HepG2 (cell line): ENCODE data around the gene CLDN11. TPM values are rescaled to one million over a fixed set of nuclear protein-coding genes. Genes with fewer than 3 reads are reported as not detected.

Experiments used
- ATAC-seq: fragments of 200-7000 bp; cut with Tn5 transposase; 3 replicates; pipeline ENCODE4 v1.9.1; 2020; ENCODE audit warnings: mild to moderate bottlenecking, moderate library complexity
- BruUV-seq: library from RNA; stranded (reverse); fragments of 400-500 nt; replicated peaks from 2 replicates; lab custom pipeline; 2021; lab: Mats Ljungman, UMichigan
- CTCF ChIA-PET: fragments of 300-600 bp; formaldehyde crosslinking; extraction: SDS; loops from one replicate; lab custom pipeline; 2021; ENCODE audit warnings: low total read pairs, inconsistent platforms, low intra/inter-chr PET ratio; lab: Yijun Ruan, JAX
- POLR2A ChIA-PET: fragments of 350-600 bp; sonication (Branson Sonifier 250); formaldehyde crosslinking; loops from one replicate; lab custom pipeline; 2020; ENCODE audit warnings: antibody characterized with exemption, inconsistent platforms; lab: Yijun Ruan, JAX
- DNase-seq: peaks from one replicate; pipeline ENCODE4 v3.0.0-alpha.2; 2015; ENCODE audit warnings: low spot score
- FAIRE-seq: peaks from 3 replicates; lab custom pipeline; 2011; peaks lifted over from hg19 to GRCh38; lab: Jason Lieb, UNC
- H2AFZ ChIP-seq: one replicate; pipeline ENCODE4 v1.6.1; 2011; ENCODE audit warnings: low read length, inconsistent platforms
- H3K27ac ChIP-seq: fragments of 300-600 bp; 3 replicates; pipeline ENCODE4 v1.8.0; 2011; ENCODE audit warnings: mixed run types, mild to moderate bottlenecking, mixed read lengths, low read length, inconsistent platforms; ENCODE audit not compliant: insufficient read depth; ENCODE audit errors: extremely low read length
- H3K27me3 ChIP-seq, 2 experiments: fragments of 200-600 bp in 1 of 2; 2 replicates in 1 of 2; 3 replicates in 1 of 2; pipeline versions ENCODE4 v1.6.0 to v1.8.0; 2011; ENCODE audit warnings: low read length in 2 of 2, mild to moderate bottlenecking in 2 of 2, moderate library complexity in 2 of 2, inconsistent platforms in 1 of 2; ENCODE audit not compliant: insufficient read depth in 2 of 2, control insufficient read depth in 1 of 2
- H3K36me3 ChIP-seq, 2 experiments: fragments of 200-600 bp in 1 of 2; replicated peaks in 1 of 2; 2 replicates in 1 of 2; 3 replicates in 1 of 2; pipeline versions ENCODE4 v1.5.1 to v1.8.0; 2011; ENCODE audit warnings: low read length in 2 of 2, inconsistent platforms in 1 of 2; ENCODE audit not compliant: insufficient read depth in 2 of 2, control insufficient read depth in 1 of 2
- H3K4me1 ChIP-seq: 2 replicates; pipeline ENCODE4 v1.5.1; 2012; ENCODE audit warnings: low read length, inconsistent platforms; ENCODE audit not compliant: insufficient read depth
- H3K4me2 ChIP-seq: 2 replicates; pipeline ENCODE4 v1.6.0; 2011; ENCODE audit warnings: low read depth, low read length, inconsistent platforms
- H3K4me3 ChIP-seq, 3 experiments: fragments of 200-600 bp in 1 of 3; sonication (generic), shearing (Covaris generic) in 1 of 3; replicated peaks in 1 of 3; 2 replicates each; pipeline ENCODE4 v1.5.1; 2011 to 2016; ENCODE audit warnings: low read length in 3 of 3, inconsistent platforms in 2 of 3, low read depth in 2 of 3, mild to moderate bottlenecking in 2 of 3, control low read depth in 1 of 3, mixed read lengths in 1 of 3; ENCODE audit not compliant: insufficient read depth in 1 of 3
- H3K79me2 ChIP-seq: one replicate; pipeline ENCODE4 v1.6.1; 2011; ENCODE audit warnings: low read length, inconsistent platforms; ENCODE audit not compliant: insufficient read depth
- H3K9ac ChIP-seq: 2 replicates; pipeline ENCODE4 v1.6.0; 2011; ENCODE audit warnings: mild to moderate bottlenecking, low read depth, low read length, inconsistent platforms; ENCODE audit not compliant: insufficient read depth
- H3K9me3 ChIP-seq: 2 replicates; pipeline ENCODE4 v1.5.1; 2012; ENCODE audit warnings: mild to moderate bottlenecking, low read length
- H4K20me1 ChIP-seq: 2 replicates; pipeline ENCODE4 v1.6.0; 2011; ENCODE audit warnings: inconsistent platforms, mild to moderate bottlenecking, low read length, moderate library complexity; ENCODE audit not compliant: insufficient read depth
- MAFK ChIP-seq, 2 experiments: IDR thresholded peaks in 1 of 2; conservative IDR thresholded peaks in 1 of 2; 2 replicates each; pipeline ENCODE4 v1.6.1; 2011; ENCODE audit warnings: improper control_type of control experiment in 2 of 2, low read length in 2 of 2
- TMF1 ChIP-seq: sonication (generic); formaldehyde crosslinking; IDR thresholded peaks from 2 replicates; pipeline ENCODE4 v1.8.1; 2022; ENCODE audit warnings: low read depth, missing genetic modification reagents
- ZNF580 ChIP-seq: IDR thresholded peaks from 2 replicates; pipeline ENCODE4 v1.6.1; 2016; ENCODE audit warnings: low read depth, borderline replicate concordance
- WGBS: methylation state at CpG from one replicate; pipeline ENCODE4 v1.1.6; 2017; ENCODE audit warnings: low lambda C conversion rate; 5-methylcytosine and 5-hydroxymethylcytosine counted together
- in situ Hi-C: cut with HindIII; loops from 2 replicates; pipeline ENCODE4 v1.10.0; 2017; ENCODE audit warnings: low pct_unique_long_range_greater_than_20kb; ENCODE audit not compliant: extremely low pct_ligation_motif_present
- intact Hi-C: fragments of 100-400 bp; cut with micrococcal nuclease; formaldehyde crosslinking; loops from one replicate; pipeline ENCODE4 v1.10.0; 2022; ENCODE audit not compliant: unreplicated experiment
- polyA plus RNA-seq, 8 experiments: library from polyadenylated mRNA; depleted of rRNA in 3 of 8; stranded (reverse) in 7 of 8; unstranded in 1 of 8; fragments of >200 nt; fragmentation: Illumina TruSeq in 4 of 8; extraction: Trizol in 4 of 8; gene quantifications; 2 replicates each; pipeline versions ENCODE4 v1.2.1 to v1.2.3, GENCODE V29; 2011 to 2016; ENCODE audit warnings: low read depth in 4 of 8, missing spikeins in 1 of 8, mixed read lengths in 1 of 8; ENCODE audit not compliant: insufficient read depth in 1 of 8
- total RNA-seq, 5 experiments: library from RNA; depleted of rRNA; stranded (reverse); fragments of >200 nt; fragmentation: Illumina TruSeq; extraction: Trizol; gene quantifications; 2 replicates each; pipeline ENCODE4 v1.2.3, GENCODE V29; 2016; ENCODE audit warnings: low read depth in 1 of 5
- TF ChIP-seq, protein P1 (sequence below): sonication (generic); formaldehyde crosslinking; IDR thresholded peaks from 2 replicates; pipeline ENCODE4 v1.5.1; 2020; ENCODE audit warnings: missing genetic modification reagents, mild to moderate bottlenecking, borderline replicate concordance

CLDN11 gene
- total and polyA plus RNA-seq, 2 of the 13 experiments (the other 11 are each of a cell fraction or from before 2014, with no cell fraction given) = 4.2 to 4.9 TPM

- 83% methylated on average over 1 of the region's 1 CpG for WGBS
- CTCF ChIA-PET = interaction anchor here (1.5 kb wide), 1 partner anchor 25 kb away, joined by 5 read pairs; no protein-coding TSS in a partner anchor
- H3K36me3 ChIP-seq = no peaks in the 10 kb centered on the region; a peak in 1 of 5 replicates
These were observed 20.2 kb downstream of the CLDN11 start for GRCh38 chr3:170438836-170439235.

More at GRCh38 chr3:170438836-170439235, 20.2 kb downstream of the CLDN11 start:
- H3K79me2 ChIP-seq = no peaks in the 10 kb centered on the region
- intact Hi-C loops = no loop called here
- FAIRE-seq = no peak
- H3K27me3 ChIP-seq = peaks cover 3 to 9% of the 10 kb centered on the region in 2 experiments; a peak in 1 of 5 replicates
- no peak for DNase-seq
- H4K20me1 ChIP-seq = no peaks in the 10 kb centered on the region
- no peak overlapping the region for H3K27ac ChIP-seq
- no peak for ATAC-seq
- POLR2A ChIA-PET = no interaction called here
- no peak overlapping the region for H2AFZ ChIP-seq
- H3K9ac ChIP-seq = no peak overlapping the region
- H3K4me2 ChIP-seq = no peak overlapping the region
- no peak overlapping the region for H3K4me3 ChIP-seq
- H3K9me3 ChIP-seq = no peaks in the 10 kb centered on the region
- H3K4me1 ChIP-seq = peaks cover 16% of the 10 kb centered on the region
- no TSS peak for BruUV-seq
- TF ChIP-seq MAFK (conservative IDR thresholded peaks at IDR 0.05 in 1 of 2, IDR thresholded peaks at IDR 0.05 in 1 of 2; ENCODE audit: low read length in 2 of 2) = 0 out of 4 replicates have a peak, but pooled peaks of 1 of the 2 experiments have one; percentile 11
- TF ChIP-seq, protein P1, sequence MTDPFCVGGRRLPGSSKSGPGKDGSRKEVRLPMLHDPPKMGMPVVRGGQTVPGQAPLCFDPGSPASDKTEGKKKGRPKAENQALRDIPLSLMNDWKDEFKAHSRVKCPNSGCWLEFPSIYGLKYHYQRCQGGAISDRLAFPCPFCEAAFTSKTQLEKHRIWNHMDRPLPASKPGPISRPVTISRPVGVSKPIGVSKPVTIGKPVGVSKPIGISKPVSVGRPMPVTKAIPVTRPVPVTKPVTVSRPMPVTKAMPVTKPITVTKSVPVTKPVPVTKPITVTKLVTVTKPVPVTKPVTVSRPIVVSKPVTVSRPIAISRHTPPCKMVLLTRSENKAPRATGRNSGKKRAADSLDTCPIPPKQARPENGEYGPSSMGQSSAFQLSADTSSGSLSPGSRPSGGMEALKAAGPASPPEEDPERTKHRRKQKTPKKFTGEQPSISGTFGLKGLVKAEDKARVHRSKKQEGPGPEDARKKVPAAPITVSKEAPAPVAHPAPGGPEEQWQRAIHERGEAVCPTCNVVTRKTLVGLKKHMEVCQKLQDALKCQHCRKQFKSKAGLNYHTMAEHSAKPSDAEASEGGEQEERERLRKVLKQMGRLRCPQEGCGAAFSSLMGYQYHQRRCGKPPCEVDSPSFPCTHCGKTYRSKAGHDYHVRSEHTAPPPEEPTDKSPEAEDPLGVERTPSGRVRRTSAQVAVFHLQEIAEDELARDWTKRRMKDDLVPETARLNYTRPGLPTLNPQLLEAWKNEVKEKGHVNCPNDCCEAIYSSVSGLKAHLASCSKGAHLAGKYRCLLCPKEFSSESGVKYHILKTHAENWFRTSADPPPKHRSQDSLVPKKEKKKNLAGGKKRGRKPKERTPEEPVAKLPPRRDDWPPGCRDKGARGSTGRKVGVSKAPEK (CRISPR knock-in tag) = no peak
- no peak for TF ChIP-seq ZNF580 (CRISPR knock-in tag)
- no peak for TF ChIP-seq TMF1
- in situ Hi-C loops = no loop called here
